GM18517 (cell line): ENCODE data around the gene ESRP2.

Experiments
- ATAC-seq: cut with Tn5 transposase; IDR thresholded peaks from one replicate; pipeline ENCODE4 v1.9.1; 2021; ENCODE audit warnings: mild to moderate bottlenecking, moderate library complexity; ENCODE audit not compliant: unreplicated experiment

Gene ESRP2

DNA sequence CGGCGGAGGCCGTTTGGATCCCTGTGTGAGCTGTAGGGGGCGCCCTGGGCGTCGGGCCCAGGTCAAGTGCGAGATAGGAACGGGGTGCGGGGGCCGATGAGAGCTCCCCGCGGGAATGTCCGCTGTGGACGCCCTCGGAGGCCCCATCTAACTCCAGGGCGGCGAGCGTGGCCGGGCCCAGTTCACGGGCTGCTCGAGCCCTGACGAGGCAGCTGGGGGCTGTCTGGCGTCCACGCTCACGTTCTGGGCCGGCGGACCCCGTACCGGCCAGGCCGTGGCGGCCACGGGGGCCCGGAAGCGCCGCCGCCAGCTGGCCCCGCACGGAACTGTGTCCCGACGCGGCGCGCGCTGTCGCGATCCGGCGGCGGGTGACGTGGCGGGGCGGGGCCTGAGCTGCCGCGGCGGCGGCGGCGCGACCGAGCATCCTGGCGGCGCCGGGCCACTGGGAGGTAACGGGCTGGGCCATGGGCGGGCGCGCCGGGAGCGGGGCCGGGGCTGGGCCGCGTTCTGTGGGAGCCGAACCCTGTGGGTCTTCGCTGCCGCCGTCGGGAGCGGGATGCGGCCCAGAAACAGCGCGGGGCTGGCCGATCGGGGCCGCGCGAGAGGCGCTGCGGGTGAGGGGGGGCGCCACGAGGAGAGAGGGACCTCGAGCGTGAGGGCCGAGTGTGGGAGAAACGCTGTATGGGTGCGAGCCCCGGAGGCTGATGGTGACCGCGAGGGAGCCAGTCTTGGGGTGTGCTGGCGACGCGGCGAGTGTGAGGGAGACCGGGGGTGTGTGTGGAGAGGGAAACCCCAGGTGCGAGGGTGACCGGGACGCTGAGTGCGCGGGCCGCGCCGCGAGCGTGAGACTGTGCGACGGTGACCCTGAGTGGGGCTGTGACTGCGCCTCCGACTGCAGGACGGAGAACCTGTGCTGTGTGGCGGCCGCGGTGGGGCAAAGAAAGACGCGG is 28.5 kb upstream of the ESRP2 start, which contains the start of gene SLC7A6:
Gene SLC7A6, plus strand, starts transcription at position 399 of the 950 bp plus-strand sequence. CDS start 10,201 bp downstream, outside the sequence.
- peak; percentile 54 for ATAC-seq

GRCh38 chr16:68263559-68264127 is 27.7 kb upstream of the ESRP2 start:
- ATAC-seq, result no peak

GRCh38 chr16:68259007-68259825 is 23.3 kb upstream of the ESRP2 start:
- no peak for ATAC-seq

DNA sequence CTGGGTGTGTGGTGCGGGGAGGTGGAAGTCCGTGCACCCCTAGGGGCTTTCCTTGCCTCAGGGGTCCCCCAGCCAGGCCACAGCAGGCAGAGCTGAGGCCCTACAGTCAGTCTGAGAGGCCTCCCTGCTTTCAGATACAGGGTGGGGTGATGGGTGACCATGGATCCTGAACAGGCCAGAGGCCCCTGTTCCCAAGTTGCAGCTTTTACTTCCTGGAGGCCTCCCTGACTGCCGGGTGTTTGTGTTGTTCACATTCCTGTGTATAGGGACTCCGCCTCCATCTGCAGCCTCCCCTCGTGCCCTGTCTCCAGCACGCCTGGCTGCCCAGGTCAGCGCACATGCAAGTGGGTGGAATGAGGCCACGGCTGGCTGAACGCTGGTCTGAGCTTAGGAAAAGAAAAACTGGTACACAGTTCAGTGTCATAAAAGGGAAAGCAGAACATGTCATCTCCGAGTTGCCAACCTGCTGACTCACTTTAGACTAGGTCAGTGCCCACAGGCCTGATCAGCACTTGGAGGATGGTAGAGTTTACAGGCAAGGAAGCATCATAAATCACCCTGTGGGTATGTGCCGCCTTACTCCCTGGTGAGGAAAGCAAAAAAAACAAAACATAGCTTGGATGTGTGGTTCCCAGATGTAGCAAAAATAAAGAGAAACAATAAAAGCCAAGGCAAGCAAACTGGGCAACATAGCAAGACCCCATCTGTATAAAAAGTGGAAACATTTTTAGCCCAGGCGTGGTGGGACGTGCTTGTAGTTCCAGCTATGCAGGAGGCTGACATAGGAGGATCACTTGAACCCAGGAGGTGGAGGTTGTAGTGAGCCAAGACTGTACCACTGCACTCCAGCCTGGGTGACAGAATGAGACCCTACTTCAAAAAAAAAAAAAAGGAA is 22.2 kb upstream of the ESRP2 start:
- peak; percentile 19 for ATAC-seq

DNA sequence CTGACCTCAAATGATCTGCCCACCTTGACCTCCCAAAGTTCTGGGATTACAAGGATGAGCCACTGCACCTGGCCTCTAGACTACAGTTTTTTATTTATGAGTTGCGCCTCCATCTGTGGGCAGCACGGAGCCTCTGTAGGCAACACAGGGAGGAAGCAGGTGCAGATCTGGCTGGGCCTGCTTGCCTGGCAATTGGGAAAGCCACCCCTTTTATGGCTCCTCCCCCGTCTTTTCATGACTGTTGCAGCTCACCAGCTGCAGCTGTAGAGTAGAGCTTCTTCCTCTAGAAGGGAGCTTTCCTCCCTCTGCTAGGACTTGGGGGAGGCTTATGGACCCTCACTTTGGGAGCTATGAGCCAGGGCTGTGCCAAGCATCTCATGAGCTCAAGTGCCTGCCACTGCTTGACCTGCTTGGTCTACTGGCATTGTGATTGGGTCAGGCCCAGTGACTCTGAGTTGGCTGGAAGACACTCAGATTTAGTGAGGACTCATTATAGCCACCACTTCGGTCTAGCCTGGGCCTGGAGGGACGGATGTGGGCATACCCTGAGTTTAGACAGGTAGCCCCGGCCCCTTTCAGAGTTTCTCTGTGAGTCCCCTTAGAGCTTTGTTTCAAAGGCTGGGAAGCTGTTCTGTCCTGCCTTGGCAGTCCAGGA is 21.5 kb upstream of the ESRP2 start:
- ATAC-seq, result peak; percentile 44

GRCh38 chr16:68255712-68256111 is 19.8 kb upstream of the ESRP2 start:
- no peak for ATAC-seq

DNA sequence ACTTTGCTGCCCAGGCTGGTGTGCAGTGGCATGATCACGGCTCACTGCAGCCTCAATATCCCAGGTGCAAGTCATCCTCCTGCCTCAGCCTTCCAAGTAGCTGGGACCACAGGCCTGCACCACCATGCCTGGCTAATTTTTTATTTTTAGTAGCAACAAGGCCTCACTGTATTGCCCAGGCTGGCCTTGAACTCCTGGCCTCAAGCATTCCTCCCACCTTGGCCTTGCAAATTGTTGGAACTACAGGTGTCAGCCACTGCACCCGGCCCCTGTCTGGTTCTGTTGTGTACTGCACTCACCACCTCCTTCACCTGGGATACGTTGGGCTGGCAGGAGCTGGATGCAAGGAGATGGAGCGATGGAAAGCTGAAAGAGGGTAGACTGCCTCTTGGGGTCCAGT is 17.8 kb upstream of the ESRP2 start:
- ATAC-seq, result no peak

DNA sequence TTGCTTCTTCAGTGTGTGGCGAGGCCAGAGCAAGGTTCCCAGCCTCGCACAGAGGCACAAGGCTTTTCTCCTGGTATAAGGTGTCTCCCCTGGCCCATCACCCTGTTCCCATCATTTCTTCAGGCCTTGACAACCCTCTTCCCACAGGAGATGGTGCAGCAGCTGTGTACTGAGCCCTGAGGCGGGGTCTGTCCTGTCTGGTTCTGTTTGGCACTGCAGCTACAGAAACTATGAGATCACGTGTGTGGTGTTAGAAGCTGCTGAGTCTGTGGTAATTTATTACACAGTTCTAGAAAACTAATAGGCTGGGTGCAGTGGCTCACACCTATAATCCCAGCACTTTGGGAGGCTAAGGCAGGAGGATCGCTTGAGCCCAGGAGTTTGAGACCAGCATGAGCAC is 16.5 kb upstream of the ESRP2 start:
- ATAC-seq, result no peak

GRCh38 chr16:68251832-68252231 is 15.9 kb upstream of the ESRP2 start:
- no peak for ATAC-seq

GRCh38 chr16:68250951-68251350 is 15.0 kb upstream of the ESRP2 start:
- ATAC-seq, result no peak

DNA sequence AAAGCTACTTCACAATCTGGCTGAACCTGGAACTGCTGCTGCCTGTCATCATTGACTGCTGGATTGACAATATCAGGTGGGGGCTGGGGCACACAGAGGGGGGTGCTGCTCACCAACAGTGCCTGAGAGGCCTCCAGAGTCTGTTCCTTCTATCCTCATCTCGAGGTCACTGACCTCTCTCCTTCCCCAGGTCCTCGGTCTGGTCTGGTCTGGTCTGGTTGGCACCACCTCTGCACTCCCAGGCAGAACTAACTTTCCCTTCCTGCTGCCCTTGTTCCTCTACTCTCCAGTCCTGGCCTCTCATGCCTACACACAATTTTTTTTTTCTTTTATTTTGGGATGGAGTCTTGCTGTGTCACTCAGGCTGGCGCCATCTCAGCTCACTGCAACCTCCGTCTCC is 13.4 kb upstream of the ESRP2 start:
- ATAC-seq, result no peak

DNA sequence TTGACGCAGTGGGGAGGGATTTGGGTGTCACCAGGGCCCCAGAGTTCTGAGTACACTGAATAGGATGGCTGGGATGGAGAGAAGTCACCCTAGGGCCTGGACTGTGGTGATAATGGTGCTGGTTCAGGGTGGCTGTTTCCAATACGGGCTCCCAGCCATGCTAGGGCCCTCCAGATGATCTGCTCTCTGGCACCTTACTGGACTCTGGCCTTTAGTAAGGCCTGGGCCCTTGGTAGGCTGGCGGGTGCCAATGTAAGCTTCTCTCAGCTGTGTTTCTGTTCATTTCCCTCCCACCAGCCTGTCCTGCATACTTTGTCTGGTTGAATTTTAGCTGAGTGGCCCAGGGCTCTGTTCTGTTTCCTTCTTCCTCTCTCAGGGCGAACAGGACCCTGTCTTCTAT is 12.0 kb upstream of the ESRP2 start:
- ATAC-seq, result no peak

GRCh38 chr16:68247400-68247799 is 11.5 kb upstream of the ESRP2 start:
- no peak for ATAC-seq

GRCh38 chr16:68246666-68247065 is 10.7 kb upstream of the ESRP2 start:
- no peak for ATAC-seq

- ATAC-seq, result no peak
Observed at GRCh38 chr16:68246121-68246520, 10.2 kb upstream of the ESRP2 start.

DNA sequence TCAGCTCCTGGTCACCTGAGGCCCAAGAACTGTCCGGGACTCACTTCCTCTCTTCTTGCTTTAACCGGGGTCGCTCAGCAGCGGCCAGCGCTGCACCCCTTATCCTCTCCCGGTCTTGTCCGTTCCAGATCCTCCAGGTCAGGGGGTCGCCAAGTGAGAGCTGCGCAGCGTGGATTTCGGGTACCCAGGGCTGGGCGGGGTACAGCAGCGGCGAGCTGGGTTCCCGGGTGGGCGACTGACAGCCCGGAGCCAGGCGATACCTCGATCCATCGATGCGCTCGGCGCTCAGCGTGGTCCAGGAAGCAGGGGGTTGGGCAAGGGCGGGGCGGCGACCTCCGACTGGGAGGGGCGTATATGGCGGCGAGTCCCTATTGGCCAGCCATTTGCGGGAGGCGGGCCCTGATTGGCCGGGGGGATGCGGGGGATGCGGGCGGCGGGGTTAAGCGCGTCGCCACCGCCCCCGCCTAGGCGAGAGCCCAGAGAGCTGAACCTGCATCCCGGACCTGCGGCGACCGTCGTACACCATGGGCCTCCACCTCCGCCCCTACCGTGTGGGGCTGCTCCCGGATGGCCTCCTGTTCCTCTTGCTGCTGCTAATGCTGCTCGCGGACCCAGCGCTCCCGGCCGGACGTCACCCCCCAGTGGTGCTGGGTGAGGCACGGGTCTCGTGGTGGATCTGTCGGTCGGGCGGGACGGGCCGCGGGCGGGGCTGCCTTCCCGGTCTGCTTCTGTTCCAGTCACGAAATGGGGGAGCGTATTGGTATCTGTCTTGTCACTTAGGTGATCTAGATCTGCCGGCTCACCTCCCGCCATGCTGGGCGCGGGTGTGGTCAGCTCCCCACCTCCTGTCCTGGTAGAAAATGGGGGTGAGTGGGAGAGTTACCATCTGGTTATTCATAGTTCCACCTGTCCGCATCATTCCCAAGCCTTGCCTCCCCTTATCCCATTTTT is 9.3 kb upstream of the ESRP2 start, which contains the start of gene PLA2G15:
Gene PLA2G15, plus strand, starts transcription at position 471 of the 951 bp plus-strand sequence. Its CDS starts 54 bp downstream, at position 525.
- peak; percentile 74 for ATAC-seq

DNA sequence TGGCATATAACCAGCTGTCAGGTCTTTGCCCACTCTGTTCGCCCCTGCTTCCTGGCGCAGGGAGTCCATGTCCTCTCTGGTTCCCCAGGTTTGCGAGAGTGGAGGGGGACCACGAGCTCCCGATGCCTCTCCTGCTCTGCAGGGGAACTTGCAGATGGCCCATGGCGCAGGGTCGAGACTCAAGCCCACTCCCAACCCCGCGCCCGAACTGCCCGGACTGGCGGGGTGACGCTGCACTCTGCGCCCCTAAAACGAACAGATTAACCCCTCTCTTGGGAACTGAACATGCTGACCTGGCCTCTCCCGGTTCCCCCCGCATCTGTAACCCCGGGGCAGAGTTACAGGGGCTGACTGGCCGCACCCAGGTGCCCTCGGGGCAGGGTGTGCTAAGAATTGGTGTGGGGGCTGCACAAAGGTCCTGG is 8.6 kb upstream of the ESRP2 start:
- no peak for ATAC-seq
